WI38 (cell line): Measurements from ENCODE around the gene ARFGEF3.

Experiments
- H3K4me3 ChIP-seq: 2 replicates; pipeline ENCODE4 v1.5.1; 2011; ENCODE audit warnings: low read depth, mild to moderate bottlenecking, control low read depth, low read length
- TF ChIP-seq, protein P1 (sequence below): IDR thresholded peaks from 2 replicates; pipeline ENCODE4 v1.5.1; 2012; ENCODE audit warnings: low read depth, mild to moderate bottlenecking, control low read depth, low read length

ARFGEF3 gene

DNA sequence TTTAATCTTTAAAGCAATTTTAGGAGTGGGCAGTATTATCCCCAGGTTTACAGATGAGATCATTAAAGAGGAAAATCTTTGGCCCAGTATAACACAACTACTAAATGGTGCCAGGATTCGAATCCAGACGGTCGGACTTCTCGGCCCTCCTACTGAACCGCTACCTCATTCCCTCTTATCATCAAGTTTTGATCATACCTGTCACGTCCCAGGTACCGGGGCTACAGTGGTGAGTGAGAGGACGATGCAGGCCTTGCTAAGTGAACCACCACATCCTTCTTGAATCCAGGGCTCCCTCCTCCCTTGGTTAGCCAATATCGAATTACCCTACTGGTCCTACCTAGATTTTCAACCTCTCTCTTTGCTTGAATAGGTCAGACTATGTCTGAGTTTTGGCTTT lies 134.6 kb downstream of the ARFGEF3 start:
- no peak overlapping the region for H3K4me3 ChIP-seq
- TF ChIP-seq, protein P1, sequence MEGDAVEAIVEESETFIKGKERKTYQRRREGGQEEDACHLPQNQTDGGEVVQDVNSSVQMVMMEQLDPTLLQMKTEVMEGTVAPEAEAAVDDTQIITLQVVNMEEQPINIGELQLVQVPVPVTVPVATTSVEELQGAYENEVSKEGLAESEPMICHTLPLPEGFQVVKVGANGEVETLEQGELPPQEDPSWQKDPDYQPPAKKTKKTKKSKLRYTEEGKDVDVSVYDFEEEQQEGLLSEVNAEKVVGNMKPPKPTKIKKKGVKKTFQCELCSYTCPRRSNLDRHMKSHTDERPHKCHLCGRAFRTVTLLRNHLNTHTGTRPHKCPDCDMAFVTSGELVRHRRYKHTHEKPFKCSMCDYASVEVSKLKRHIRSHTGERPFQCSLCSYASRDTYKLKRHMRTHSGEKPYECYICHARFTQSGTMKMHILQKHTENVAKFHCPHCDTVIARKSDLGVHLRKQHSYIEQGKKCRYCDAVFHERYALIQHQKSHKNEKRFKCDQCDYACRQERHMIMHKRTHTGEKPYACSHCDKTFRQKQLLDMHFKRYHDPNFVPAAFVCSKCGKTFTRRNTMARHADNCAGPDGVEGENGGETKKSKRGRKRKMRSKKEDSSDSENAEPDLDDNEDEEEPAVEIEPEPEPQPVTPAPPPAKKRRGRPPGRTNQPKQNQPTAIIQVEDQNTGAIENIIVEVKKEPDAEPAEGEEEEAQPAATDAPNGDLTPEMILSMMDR = no peak

DNA sequence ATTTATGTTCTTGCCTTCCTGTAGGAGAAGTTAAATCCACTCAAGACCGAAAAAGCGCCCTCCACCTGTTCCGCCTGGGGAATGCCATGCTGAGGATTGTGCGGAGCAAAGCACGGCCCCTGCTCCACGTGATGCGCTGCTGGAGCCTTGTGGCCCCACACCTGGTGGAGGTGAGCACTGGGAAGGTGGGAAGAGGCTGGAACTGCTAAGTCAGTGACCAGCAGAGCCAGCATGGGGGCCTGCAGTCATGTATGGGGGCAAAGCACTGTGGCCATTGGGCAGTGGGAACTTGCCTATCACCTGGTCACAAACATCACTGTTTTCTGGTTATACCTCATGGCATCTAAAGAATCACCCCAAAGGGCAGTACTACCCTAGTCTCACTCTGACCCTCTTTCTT lies 135.0 kb downstream of the ARFGEF3 start:
- H3K4me3 ChIP-seq = no peak overlapping the region
- TF ChIP-seq, protein P1 = no peak

DNA sequence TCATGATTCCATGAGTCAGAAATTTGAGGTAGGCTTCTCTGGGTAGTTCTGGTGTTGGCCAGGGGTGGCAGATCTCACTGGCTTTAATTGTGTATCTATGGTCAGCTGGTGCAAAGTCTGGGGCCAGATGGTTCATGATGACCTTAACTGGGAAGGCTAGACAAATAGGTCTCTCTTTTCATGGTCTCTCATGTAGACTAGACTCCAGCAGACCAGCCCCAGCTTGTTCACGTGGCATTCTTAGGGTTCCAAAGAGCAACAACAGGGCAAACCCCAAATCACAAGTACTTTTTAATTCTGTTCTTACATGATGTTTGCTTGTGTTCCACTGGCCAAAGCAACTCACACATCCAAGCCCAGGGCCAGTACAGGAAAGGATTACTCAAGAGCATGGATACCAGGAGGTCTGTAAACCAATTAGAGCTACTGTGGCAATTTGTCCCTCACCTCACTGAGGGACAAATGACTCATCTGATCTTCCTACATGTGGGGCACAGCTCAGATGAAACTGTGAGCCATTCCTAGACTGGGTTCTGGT lies 136.1 kb downstream of the ARFGEF3 start:
- TF ChIP-seq, protein P1 = no peak
- H3K4me3 ChIP-seq = no peak overlapping the region

DNA sequence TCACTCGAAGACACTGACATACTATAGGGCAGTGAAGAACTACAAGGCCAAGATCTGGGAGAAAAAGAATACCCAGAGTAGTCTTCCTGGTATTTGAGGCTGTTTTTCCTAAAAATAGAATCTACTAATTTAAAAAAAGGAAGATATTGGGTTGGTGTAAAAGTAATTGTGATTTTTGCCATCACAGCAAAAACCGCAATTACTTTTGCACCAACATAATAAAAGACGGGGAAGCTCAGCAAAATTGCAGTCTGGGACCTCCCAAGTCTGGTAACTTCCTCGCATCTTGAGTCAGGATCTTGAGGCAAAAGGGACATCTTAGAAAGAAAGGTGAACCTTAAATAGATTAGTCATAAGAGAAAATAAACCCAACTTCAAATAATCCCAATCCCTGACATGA lies 138.7 kb downstream of the ARFGEF3 start:
- TF ChIP-seq, protein P1 = no peak

DNA sequence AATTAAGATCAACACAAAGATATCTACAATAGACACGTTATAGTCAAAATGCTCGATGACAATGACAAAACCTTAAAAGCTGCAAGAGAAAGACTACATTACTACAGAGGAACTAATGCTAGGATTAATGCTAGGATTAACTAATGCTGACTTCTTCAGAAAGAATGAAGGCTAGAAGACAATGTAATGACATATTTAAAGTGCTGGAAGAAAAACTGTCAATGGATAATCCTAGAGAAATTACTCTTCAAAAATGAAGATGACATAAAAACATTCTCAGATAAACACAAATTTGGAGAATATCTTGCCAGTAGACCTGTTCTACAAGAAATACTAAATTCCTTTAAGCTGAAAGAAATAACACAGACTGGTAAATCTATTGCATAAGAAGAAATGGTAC lies 140.8 kb downstream of the ARFGEF3 start:
- no peak overlapping the region for H3K4me3 ChIP-seq
- TF ChIP-seq, protein P1 = no peak

More for the DNA sequence above, 138.7 kb downstream of the ARFGEF3 start:
- H3K4me3 ChIP-seq = no peak overlapping the region

DNA sequence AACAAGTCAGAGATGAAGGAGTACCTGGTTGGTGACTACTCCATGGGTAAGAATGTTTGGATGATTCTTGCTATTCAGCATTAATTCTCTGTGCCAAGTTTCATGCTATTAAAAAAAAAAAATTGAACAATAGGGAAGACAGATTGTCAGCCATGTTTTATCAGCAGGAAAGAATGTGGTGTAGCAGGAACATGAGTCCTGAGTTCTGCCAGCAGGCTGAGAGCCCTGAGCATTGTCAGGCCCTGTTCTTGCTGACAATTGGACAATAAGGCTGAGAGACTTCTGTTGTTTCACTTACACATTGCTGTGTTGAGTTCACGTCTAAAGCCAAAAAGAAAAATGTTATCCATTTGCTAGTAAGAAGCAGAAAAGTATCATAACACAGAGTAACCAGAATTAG lies 145.6 kb downstream of the ARFGEF3 start:
- no peak overlapping the region for H3K4me3 ChIP-seq
- TF ChIP-seq, protein P1 = no peak

DNA sequence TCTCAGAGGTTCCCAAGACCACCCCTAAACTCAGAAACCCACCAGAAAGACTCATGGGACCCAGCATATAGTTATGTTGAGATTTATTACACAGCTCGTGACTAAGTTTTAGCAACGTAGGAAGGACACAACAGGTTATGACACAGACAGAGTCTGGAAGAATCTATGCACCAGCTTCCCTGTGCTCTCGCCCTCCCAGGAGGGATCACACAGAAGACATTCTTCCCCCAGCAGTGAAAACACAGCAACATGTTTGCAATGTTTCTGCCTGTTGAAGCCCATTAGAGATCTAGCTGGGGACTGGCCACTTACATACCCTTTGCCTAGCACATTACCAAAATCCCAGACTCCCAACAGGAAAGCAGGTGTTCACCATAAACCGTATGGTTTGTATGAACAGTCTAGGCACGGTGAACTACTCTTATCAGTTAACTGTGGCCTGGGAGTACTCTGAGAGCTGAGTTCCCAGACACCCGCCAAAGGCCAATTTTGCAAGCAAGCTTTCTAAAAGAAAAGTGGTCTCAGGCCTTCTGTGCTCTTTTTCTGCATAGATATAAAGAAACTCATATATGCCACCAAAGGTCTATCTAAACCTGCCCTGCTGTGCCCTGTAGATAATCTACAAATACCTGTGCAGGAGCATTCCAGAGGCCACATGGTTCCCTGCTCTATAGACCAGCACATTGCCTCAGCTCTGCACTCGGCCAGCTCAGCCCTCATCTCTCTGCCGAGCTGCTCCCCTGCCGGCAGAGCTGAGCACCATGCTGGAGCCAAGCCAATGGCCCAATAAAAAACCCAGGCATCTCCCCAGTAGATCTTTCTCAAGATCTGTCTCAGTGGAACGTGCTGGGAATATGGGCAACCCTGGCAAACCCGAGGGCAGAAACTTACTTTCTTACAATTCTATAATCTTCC lies 146.3 kb downstream of the ARFGEF3 start:
- TF ChIP-seq, protein P1 = no peak
- H3K4me3 ChIP-seq = no peak overlapping the region
